Neuronal stem cell (in vitro differentiated cells): ENCODE data around the gene MCCC1.

Experiments used
- DNase-seq: peaks from one replicate; pipeline ENCODE4 v3.0.0-alpha.2; 2013; ENCODE audit warnings: low spot score
- H2AFZ ChIP-seq: one replicate; pipeline ENCODE4 v1.6.1; 2013; ENCODE audit warnings: mild to moderate bottlenecking, low read length, inconsistent platforms
- H2AK5ac ChIP-seq: 2 replicates; pipeline ENCODE4 v1.6.1; 2013; ENCODE audit warnings: low read depth, mild to moderate bottlenecking, inconsistent platforms, low read length, moderate library complexity, mixed read lengths
- H2BK120ac ChIP-seq: 2 replicates; pipeline ENCODE4 v1.6.1; 2013; ENCODE audit warnings: low read depth, mild to moderate bottlenecking, inconsistent platforms, low read length, moderate library complexity, mixed read lengths
- H2BK12ac ChIP-seq: one replicate; pipeline ENCODE4 v1.6.1; 2013; ENCODE audit warnings: low read length, inconsistent platforms
- H2BK15ac ChIP-seq: 2 replicates; pipeline ENCODE4 v1.6.1; 2013; ENCODE audit warnings: mild to moderate bottlenecking, low read length, inconsistent platforms, mixed read lengths
- H2BK5ac ChIP-seq: one replicate; pipeline ENCODE4 v1.6.1; 2013; ENCODE audit warnings: inconsistent platforms, mild to moderate bottlenecking, low read length, moderate library complexity
- H3K14ac ChIP-seq: one replicate; pipeline ENCODE4 v1.6.1; 2013; ENCODE audit warnings: low read length, inconsistent platforms
- H3K18ac ChIP-seq: 2 replicates; pipeline ENCODE4 v1.6.1; 2013; ENCODE audit warnings: low read length, inconsistent platforms
- H3K23ac ChIP-seq: 2 replicates; pipeline ENCODE4 v1.6.1; 2013; ENCODE audit warnings: low read depth, mild to moderate bottlenecking, mixed read lengths, low read length, inconsistent platforms; ENCODE audit not compliant: poor library complexity
- H3K27ac ChIP-seq: replicated peaks from 3 replicates; pipeline ENCODE4 v1.5.1; 2013; ENCODE audit warnings: low read length, inconsistent platforms
- H3K27me3 ChIP-seq, 3 experiments: 2 replicates each; pipeline ENCODE4 v1.6.1; 2013; ENCODE audit warnings: low read length in 3 of 3, mild to moderate bottlenecking in 2 of 3, inconsistent platforms in 1 of 3, low read depth in 1 of 3, mixed read lengths in 1 of 3, moderate library complexity in 1 of 3; ENCODE audit not compliant: control insufficient read depth in 3 of 3, insufficient read depth in 3 of 3
- H3K36me3 ChIP-seq, 2 donors: replicated peaks in 1 of 2; 2 replicates each; pipeline ENCODE4 v1.6.1; 2013; ENCODE audit warnings: low read length in 2 of 2; ENCODE audit not compliant: control insufficient read depth in 2 of 2, insufficient read depth in 2 of 2
- H3K4ac ChIP-seq: 2 replicates; pipeline ENCODE4 v1.6.1; 2013; ENCODE audit warnings: inconsistent platforms, mild to moderate bottlenecking, low read length, moderate library complexity
- H3K4me1 ChIP-seq, 2 donors: 1 replicate in 1 of 2; 2 replicates in 1 of 2; pipeline ENCODE4 v1.6.1; 2013; ENCODE audit warnings: low read length in 2 of 2, low read depth in 1 of 2; ENCODE audit not compliant: control insufficient read depth in 2 of 2, insufficient read depth in 1 of 2
- H3K4me2 ChIP-seq: one replicate; pipeline ENCODE4 v1.6.1; 2013; ENCODE audit warnings: mild to moderate bottlenecking, low read length, inconsistent platforms; ENCODE audit not compliant: insufficient read depth, poor library complexity, severe bottlenecking
- H3K4me3 ChIP-seq, 2 donors: 2 replicates each; pipeline ENCODE4 v1.5.1; 2013; ENCODE audit warnings: low read length in 2 of 2, mild to moderate bottlenecking in 2 of 2, inconsistent platforms in 1 of 2, moderate library complexity in 1 of 2
- H3K79me1 ChIP-seq: one replicate; pipeline ENCODE4 v1.6.1; 2013; ENCODE audit warnings: low read depth, mild to moderate bottlenecking, inconsistent platforms, low read length, moderate library complexity
- H3K9ac ChIP-seq: one replicate; pipeline ENCODE4 v1.6.1; 2013; ENCODE audit warnings: mild to moderate bottlenecking, low read depth, low read length, inconsistent platforms; ENCODE audit not compliant: poor library complexity
- H3K9me3 ChIP-seq, 2 donors: replicated peaks in 1 of 2; 2 replicates each; pipeline versions ENCODE3 to v1.6.1; 2013; ENCODE audit warnings: low read length in 2 of 2, mild to moderate bottlenecking in 2 of 2, inconsistent platforms in 1 of 2, low read depth in 1 of 2, mixed read lengths in 1 of 2, moderate library complexity in 1 of 2; ENCODE audit not compliant: control insufficient read depth in 2 of 2, insufficient read depth in 1 of 2
- H4K8ac ChIP-seq: one replicate; pipeline ENCODE4 v1.6.1; 2013; ENCODE audit warnings: low read depth, mild to moderate bottlenecking, inconsistent platforms, low read length, moderate library complexity
- H4K91ac ChIP-seq: one replicate; pipeline ENCODE4 v1.6.1; 2013; ENCODE audit warnings: low read length, low read depth, mild to moderate bottlenecking, inconsistent platforms; ENCODE audit not compliant: poor library complexity
- WGBS, 2 donors: extraction: QIAGEN DNeasy Blood & Tissue Kit; methylation state at CpG; one replicate each; pipeline ENCODE4 v1.1.7; 2013; ENCODE audit warnings: missing lambda C conversion rate in 2 of 2, mixed read lengths in 1 of 2; ENCODE audit not compliant: insufficient read length in 2 of 2, insufficient replicate concordance in 1 of 2; ENCODE audit errors: extremely low coverage in 2 of 2; 5-methylcytosine and 5-hydroxymethylcytosine counted together

MCCC1 gene

DNA sequence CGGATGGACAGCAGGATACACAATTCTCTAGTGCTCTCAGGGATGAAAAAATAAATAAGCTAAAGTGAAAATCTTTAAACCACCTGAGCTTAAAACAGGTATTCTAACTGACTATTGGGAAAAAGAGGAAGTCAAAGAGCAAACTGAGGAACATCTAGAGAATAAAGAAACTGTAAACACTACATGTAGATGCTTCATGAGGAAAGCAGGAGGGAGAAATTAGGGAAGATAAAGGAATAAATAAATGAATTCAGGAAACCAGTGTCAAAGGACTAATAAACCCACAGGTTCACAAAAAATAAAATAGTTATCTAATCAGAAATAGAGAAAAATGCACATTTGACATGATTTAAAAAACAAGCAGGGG, 525 bp upstream of the MCCC1 start:
- Histone ChIP-seq H2BK12ac (no peak overlapping the region), H2BK5ac (no peak overlapping the region), H2BK120ac (no peak overlapping the region), H3K18ac (no peak overlapping the region), H3K4me3 (peak overlapping the region in 1 of 2 donors; percentile 78), H3K36me3 (peaks cover 2 to 3% of the 10 kb centered on the region in 2 donors), H3K9ac (no peak overlapping the region), H4K91ac (no peak overlapping the region), H3K23ac (no peak overlapping the region), H3K79me1 (no peaks in the 10 kb centered on the region), H2AK5ac (no peak overlapping the region), H4K8ac (no peak overlapping the region), H3K4me2 (no peak overlapping the region), H3K4me1 (no peaks in the 10 kb centered on the region), H3K4ac (no peak overlapping the region), H2AFZ (peak overlapping the region; percentile 96), H2BK15ac (no peak overlapping the region), H3K27me3 (no peaks in the 10 kb centered on the region), H3K14ac (no peak overlapping the region), H3K27ac (no peak overlapping the region), H3K9me3 (no peaks in the 10 kb centered on the region)
- no CpG with 5 or more reads among the region's 1 CpG for WGBS, 2 donors
- DNase-seq = no peak

DNA sequence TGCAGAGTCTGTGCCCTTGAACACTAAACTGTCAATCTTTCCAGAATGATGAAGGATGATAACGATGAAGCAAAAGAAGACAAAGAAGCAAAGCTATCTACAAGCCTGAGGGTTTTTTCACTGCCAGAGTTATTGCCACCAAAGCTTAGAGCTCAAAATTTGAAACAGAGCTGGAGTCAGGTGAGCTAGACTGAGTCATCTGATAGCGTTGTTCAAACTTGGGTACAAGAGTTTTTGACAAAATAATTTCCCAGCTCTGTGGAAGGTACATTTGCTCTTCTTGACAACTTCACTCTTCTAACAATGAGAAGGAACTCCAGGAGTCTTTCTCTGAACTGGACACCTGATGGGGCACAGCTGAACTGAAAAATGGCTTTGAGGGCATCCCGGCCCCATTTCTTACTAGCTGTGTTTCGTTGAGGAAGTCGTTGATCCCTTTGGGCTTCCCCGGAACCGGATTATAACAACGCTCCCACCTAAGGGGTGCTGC, 715 bp downstream of the MCCC1 start:
- Histone ChIP-seq H3K4me3 (peak overlapping the region; percentile 78 to 94), H3K4me2 (peak overlapping the region; percentile 85), H2BK120ac (no peak overlapping the region), H2BK5ac (no peak overlapping the region), H3K27ac (no peak overlapping the region), H3K9ac (peak overlapping the region; percentile 98), H3K9me3 (no peaks in the 10 kb centered on the region), H3K14ac (no peak overlapping the region), H2BK12ac (no peak overlapping the region), H4K91ac (no peak overlapping the region), H2AK5ac (no peak overlapping the region), H3K18ac (peak overlapping the region; percentile 88), H3K4ac (no peak overlapping the region), H2BK15ac (no peak overlapping the region), H3K23ac (peak overlapping the region; percentile 97), H2AFZ (peak overlapping the region; percentile 96), H3K4me1 (no peaks in the 10 kb centered on the region), H4K8ac (no peak overlapping the region), H3K79me1 (no peaks in the 10 kb centered on the region), H3K27me3 (no peaks in the 10 kb centered on the region), H3K36me3 (peaks cover 2 to 6% of the 10 kb centered on the region in 2 donors)
- no peak for DNase-seq
- no CpG with 5 or more reads among the region's 8 CpGs for whole genome bisulfite sequencing, 2 donors

DNA sequence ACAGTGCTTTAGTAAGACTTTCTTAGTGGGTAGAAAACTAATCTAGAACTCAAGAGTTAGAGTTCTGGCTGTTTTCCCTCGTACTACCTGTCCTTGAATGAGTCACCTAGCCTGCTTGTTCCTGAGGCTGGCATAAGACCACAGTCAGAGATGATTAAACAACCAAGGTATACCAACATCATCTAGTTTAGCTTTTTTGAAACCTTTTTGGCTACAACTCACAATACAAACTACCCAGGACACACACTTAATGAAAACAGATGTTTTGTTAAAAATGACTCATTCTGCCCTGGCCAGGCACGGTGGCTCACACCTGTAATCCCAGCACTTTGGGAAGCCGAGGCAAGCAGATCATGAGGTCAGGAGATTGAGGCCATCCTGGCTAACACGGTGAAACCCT, 4.6 kb downstream of the MCCC1 start:
- Histone ChIP-seq H2AFZ (no peak overlapping the region), H3K36me3 (peaks cover 7 to 39% of the 10 kb centered on the region in 2 donors), H3K79me1 (no peaks in the 10 kb centered on the region), H3K27me3 (no peaks in the 10 kb centered on the region), H2BK15ac (no peak overlapping the region), H3K9me3 (no peaks in the 10 kb centered on the region), H2BK12ac (no peak overlapping the region), H3K4ac (no peak overlapping the region), H3K27ac (no peak overlapping the region), H3K4me2 (no peak overlapping the region), H2AK5ac (no peak overlapping the region), H4K91ac (no peak overlapping the region), H3K18ac (no peak overlapping the region), H3K4me3 (no peak overlapping the region), H2BK120ac (no peak overlapping the region), H3K9ac (no peak overlapping the region), H3K4me1 (no peaks in the 10 kb centered on the region), H3K14ac (no peak overlapping the region), H3K23ac (no peak overlapping the region), H2BK5ac (no peak overlapping the region), H4K8ac (no peak overlapping the region)
- WGBS, 2 donors = no CpG with 5 or more reads among the region's 4 CpGs
- DNase-seq = no peak

DNA sequence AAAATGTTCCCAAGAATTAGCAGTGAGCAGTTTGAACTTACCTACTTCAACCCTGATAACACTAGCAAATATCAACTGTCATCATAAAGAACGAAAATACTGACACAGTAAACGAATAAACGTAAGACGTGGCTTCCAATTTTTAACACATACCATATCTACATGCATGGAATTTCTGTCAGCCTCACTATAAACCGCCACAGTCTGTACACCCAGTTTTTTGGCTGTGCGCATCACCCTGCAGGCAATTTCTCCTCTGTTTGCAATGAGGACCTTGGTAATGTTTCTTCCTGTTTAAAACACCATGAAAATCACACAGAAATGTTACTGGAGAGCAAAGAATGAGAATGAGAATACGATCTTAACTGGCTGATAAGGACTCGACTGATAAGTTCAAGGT, 7.0 kb downstream of the MCCC1 start:
- H3K4ac ChIP-seq = no peak overlapping the region
- WGBS, 2 donors = no CpG with 5 or more reads among the region's 8 CpGs

More for the DNA sequence above, 7.0 kb downstream of the MCCC1 start:
- Histone ChIP-seq H3K23ac (no peak overlapping the region), H2BK15ac (no peak overlapping the region), H3K27me3 (no peaks in the 10 kb centered on the region), H3K9ac (no peak overlapping the region), H2BK12ac (no peak overlapping the region), H4K8ac (no peak overlapping the region), H2BK120ac (no peak overlapping the region), H3K36me3 (peaks cover 7 to 47% of the 10 kb centered on the region in 2 donors), H3K27ac (no peak overlapping the region), H3K18ac (no peak overlapping the region), H2AFZ (no peak overlapping the region), H2AK5ac (no peak overlapping the region), H3K79me1 (no peaks in the 10 kb centered on the region), H3K4me1 (no peaks in the 10 kb centered on the region), H3K14ac (no peak overlapping the region), H3K4me2 (no peak overlapping the region), H3K9me3 (no peaks in the 10 kb centered on the region), H4K91ac (no peak overlapping the region), H2BK5ac (no peak overlapping the region), H3K4me3 (no peak overlapping the region)
- no peak for DNase-seq
